GM19395 (cell line): ENCODE results near the gene DGKH.
"Not testable (repeated sequence)": the region's sequence is repeated elsewhere in the genome, so short reads cannot be mapped to it uniquely, and the experiment has no call there.

Source experiments
- ATAC-seq: cut with Tn5 transposase; IDR thresholded peaks from one replicate; pipeline ENCODE4 v1.9.1; 2021; ENCODE audit warnings: mild to moderate bottlenecking, moderate library complexity; ENCODE audit not compliant: unreplicated experiment

Gene DGKH

GRCh38 chr13:42112864-42113263 is 64.4 kb downstream of the DGKH start:
- ATAC-seq, result no peak

GRCh38 chr13:42113478-42113877 is 65.0 kb downstream of the DGKH start:
- ATAC-seq, result no peak

DNA sequence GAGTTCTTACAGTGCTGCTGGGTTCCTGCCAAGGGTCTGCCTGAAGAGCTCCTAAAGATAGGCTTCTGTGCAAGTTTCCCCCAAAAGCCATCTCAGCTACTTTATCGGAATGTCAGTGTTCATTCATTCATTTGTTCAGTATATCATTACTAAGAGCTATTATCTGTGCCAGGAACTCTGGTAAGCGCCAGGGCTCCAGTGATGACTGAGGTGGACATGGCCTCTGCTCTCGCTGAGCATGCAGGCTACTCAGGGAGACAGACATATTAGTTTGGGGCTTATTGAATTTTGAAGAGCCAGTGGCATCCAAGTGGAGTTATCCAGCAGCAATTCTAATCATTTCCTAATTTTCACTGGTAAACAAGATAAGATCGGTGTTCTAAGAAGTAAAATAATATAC is 65.8 kb downstream of the DGKH start:
- ATAC-seq, result no peak

GRCh38 chr13:42114912-42115311 is 66.5 kb downstream of the DGKH start:
- no peak for ATAC-seq

GRCh38 chr13:42116225-42116624 is 67.8 kb downstream of the DGKH start:
- ATAC-seq, result no peak

DNA sequence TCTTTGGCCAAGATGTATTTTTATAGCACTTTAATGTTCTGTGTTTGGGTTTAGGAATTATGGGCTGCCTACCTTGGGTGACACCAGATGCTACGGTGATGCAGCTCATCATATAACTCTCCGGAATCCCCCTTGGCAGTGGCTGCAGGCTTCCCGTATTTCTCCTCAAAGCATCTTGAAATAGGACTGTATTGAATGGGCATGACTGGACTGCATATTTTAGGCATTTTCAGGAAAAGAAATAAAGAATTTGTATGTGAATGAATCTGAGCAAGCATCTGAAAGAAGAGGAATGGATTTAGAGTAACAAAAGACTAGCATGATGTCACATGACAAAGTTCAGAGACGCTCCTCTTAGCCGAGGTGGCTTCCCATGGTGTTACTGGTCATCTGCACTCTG is 70.6 kb downstream of the DGKH start:
- no peak for ATAC-seq

GRCh38 chr13:42119875-42120274 is 71.4 kb downstream of the DGKH start:
- ATAC-seq, result no peak

- no peak for ATAC-seq
These were observed 75.2 kb downstream of the DGKH start for GRCh38 chr13:42123600-42123999.

GRCh38 chr13:42125046-42125445 is 76.6 kb downstream of the DGKH start:
- no peak for ATAC-seq

- ATAC-seq, result no peak
These were observed 78.6 kb downstream of the DGKH start for GRCh38 chr13:42127047-42127446.

- ATAC-seq, result no peak
These were observed 80.6 kb downstream of the DGKH start for GRCh38 chr13:42129033-42129432.

DNA sequence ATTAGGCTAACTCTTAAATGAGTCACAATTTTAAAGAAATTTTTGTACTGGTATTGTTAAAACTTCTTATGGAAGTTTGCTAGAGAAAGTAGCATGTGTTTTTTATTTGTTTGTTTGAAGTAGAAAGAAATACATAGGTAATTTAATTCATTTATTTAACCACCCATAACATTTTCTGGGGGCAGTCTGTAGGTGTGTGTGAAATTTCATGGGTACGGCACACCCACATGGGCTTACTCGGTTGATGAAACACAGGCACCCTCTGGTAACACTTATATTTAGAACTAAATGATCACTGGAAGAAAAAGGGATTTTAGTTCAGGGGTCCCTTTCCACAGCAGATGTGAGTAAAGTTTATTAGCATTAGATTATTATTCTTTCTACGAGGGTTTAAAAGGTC is 88.1 kb downstream of the DGKH start:
- no peak for ATAC-seq

DNA sequence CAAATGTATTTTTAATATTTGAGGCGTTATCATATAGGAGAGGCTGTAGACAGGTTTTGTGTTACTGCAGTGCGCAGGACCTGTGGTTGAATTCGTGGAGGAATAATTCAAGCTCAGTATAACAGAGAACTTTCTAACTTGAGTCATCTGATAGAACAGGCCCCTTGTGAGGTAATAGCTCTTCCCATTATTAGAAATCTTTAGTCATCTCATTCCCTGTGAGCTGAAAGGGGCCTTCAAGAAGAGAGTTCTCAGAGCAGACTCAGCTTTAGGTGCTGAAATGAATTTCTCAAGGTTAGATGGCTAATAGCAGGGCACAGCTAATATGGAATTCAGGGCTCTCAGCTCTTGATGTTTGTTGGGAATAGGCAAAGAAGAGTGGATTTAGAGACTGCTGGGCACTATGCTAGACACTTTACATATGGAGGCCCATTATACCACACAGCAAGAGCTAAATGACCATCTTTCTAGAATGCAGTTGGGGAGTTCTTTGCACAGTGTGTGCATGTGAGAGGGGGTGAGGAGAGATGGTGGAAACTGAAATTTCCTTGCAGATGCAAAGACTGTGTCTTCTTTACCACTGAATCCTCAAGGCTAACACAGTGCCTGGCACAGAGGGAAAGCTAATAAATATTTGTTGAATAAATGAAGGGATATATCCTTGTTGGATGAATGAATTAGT is 89.5 kb downstream of the DGKH start:
- ATAC-seq, result no peak

DNA sequence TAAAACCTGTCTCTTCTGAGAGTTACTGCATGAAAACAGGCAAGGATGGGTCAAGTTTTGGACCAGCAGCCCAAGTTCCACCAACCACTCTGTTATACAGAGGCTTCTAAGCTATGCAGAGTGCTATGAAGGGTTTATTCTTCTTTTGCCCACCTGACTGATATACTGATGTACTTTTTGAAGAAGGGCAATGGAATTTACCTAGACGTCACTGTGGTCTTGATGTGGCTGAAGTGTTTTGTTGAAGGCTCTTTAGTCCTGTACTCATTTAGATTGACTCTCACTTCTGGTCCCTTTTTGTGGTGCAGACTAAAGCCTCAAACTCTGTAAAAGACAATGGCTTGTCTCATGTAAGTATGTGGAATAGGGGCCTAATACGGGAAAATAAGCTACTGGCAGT is 92.0 kb downstream of the DGKH start:
- ATAC-seq, result no peak

GRCh38 chr13:42141052-42141451 is 92.6 kb downstream of the DGKH start:
- ATAC-seq, result not testable (repeated sequence)

DNA sequence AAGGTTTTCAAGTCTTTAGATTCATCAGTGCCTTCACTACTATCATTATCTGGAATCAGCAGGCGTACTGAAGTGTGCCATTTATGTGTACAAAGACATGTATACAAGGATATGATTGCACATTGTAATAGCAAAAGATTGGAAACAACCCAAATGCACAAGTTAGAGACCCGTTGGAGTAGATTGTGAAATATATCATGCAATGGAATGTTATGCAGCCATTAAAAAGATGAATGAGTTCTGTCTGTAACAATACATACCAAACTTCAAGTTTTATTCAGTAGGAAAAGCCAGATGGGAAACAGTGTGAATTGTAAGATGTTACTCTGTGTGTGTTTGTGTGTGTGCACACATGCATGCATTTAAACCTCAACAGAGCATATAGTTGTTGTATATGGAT is 97.9 kb downstream of the DGKH start:
- no peak for ATAC-seq

DNA sequence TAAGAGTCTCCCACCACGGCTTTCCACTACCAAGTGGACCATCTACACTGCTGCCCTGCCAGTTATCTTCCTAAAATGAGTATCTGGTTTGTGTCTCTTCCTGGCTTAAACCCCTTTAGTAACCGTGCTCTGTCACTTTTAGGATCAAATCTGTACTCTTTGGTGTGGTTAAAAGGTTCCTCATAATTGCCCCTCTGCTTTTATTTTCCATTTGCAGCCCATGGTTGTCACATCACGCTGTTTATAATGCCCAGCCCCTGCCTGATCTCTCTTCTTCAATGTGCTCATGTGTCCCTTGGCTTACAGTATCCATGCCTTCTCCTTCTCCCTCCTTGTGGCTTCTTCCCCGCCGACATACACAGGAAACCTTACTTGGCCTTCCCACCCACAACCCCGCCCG is 100.1 kb downstream of the DGKH start:
- ATAC-seq, result no peak

DNA sequence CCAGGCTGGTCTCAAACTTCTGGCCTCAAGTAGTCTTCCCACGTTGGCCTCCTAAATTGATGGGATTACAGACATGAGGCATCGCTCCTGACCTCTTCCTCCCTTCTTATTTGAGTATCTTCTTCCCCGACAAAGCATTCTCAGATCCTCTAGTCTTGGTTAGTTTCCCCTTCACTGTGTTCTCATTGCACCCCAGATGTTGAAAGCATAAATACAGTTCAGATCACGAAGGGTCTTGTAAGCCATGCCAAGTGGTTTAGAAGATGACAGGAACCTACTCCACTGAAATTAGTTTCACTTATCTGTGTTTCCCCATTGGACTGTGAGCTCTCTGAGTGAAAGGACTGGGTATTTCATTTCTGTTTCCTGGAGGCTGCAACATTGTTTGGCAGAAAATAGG is 100.7 kb downstream of the DGKH start:
- ATAC-seq, result no peak

DNA sequence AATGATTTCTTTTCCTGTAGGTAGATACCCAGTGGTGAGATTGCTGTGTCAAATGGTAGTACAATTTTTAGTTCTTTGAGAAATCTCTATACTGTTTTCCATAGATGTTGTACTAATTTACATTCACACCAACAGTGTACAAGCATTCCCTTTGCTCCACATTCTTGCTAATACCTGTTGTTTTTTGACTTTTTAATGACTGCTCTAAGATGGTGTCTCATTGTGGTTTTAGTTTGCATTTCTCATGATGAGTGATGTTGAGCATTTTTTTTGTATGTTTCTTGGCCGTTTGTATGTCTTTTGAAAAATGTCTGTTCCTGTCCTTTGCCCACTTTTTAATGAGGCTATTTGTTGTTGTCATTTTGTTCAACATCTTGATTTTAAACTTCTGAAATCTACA is 103.3 kb downstream of the DGKH start:
- ATAC-seq, result no peak

DNA sequence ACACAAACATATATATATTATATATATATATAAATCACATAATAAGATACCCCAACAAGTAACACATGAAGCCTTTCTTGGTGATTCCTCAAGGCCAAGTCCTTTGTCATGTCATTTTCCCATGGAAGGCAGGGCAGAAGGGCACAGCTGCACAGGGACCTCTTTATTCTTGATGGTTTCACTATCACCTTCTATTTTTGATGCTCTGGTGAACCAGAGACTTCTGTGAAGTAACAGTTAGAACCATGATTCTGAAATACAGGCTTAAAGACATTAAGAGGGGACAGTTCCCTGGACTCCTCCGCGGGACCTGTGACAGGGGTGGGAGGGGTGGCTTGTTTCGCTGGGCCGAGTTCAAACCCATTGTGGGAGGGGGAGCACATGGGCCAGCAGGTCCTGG is 104.0 kb downstream of the DGKH start:
- no peak for ATAC-seq

- no peak for ATAC-seq
These were observed 105.0 kb downstream of the DGKH start for GRCh38 chr13:42153199-42154113.

GRCh38 chr13:42155251-42155650 is 106.8 kb downstream of the DGKH start:
- no peak for ATAC-seq
